Adrenal gland (tissue), 12 donors: ENCODE measurements around the gene VAMP4. TPM values are rescaled to one million over a fixed set of nuclear protein-coding genes. Genes with fewer than 3 reads are reported as not detected.

Source experiments
- DNase-seq, 7 donors: peaks; one replicate each; pipeline ENCODE4 v3.0.0-alpha.2; 2019 to 2020
- H3K27ac ChIP-seq, 5 donors: fragments of 200-600 bp; sonication (generic) in 4 of 5; 1 replicate in 3 of 5; 2 replicates in 2 of 5; pipeline versions ENCODE4 v1.5.1 to v1.8.0; 2016 to 2020; ENCODE audit warnings: mild to moderate bottlenecking in 1 of 5
- H3K27me3 ChIP-seq: fragments of 200-600 bp; 2 replicates; pipeline ENCODE4 v1.8.0; 2021
- H3K36me3 ChIP-seq, 2 donors: fragments of 200-600 bp; replicated peaks in 1 of 2; 1 replicate in 1 of 2; 2 replicates in 1 of 2; pipeline versions ENCODE4 v1.5.1 to v1.8.0; 2018 to 2022
- H3K4me1 ChIP-seq, 2 donors: fragments of 200-600 bp; replicated peaks in 1 of 2; 1 replicate in 1 of 2; 2 replicates in 1 of 2; pipeline versions ENCODE4 v1.5.1 to v1.8.0; 2018 to 2021
- H3K4me3 ChIP-seq, 4 donors: fragments of 200-600 bp; sonication (generic) in 3 of 4; one replicate each; pipeline ENCODE4 v1.5.1; 2016 to 2018
- H3K9me3 ChIP-seq, 3 donors: fragments of 200-600 bp; sonication (generic) in 1 of 3; replicated peaks in 1 of 3; 1 replicate in 2 of 3; 2 replicates in 1 of 3; pipeline versions ENCODE4 v1.5.1 to v1.8.0; 2016 to 2021
- CTCF ChIP-seq, 6 experiments: fragments of 450-650 bp in 4 of 6; fragments of 200-600 bp in 2 of 6; sonication (generic) in 1 of 6; IDR thresholded peaks; 1 replicate in 5 of 6; 2 replicates in 1 of 6; pipeline versions ENCODE4 v1.5.1 to v1.8.0; 2016 to 2021; ENCODE audit warnings: antibody characterized with exemption in 6 of 6, mild to moderate bottlenecking in 2 of 6, moderate library complexity in 1 of 6
- POLR2A ChIP-seq, 2 donors: fragments of 450-650 bp; IDR thresholded peaks; one replicate each; pipeline ENCODE4 v1.6.1; 2017; ENCODE audit warnings: antibody characterized with exemption in 2 of 2, mild to moderate bottlenecking in 2 of 2, moderate library complexity in 1 of 2
- WGBS, 4 donors: extraction: QIAGEN DNeasy Blood & Tissue Kit in 2 of 4; methylation state at CpG; one replicate each; pipeline versions ENCODE4 v1.1.5 to v1.1.7; 2013 to 2017; 5-methylcytosine and 5-hydroxymethylcytosine counted together
- intact Hi-C, 2 donors: fragments of 100-400 bp; cut with DNase I; formaldehyde crosslinking; loops; one replicate each; pipeline versions ENCODE4 v1.14.1 to v1.15.0; 2022 to 2023
- polyA plus RNA-seq, 3 donors: library from polyadenylated mRNA; stranded (reverse); fragments of 200-250 nt in 2 of 3; fragments of 350-450 nt in 1 of 3; fragmentation: Illumina TruSeq in 1 of 3; extraction: RNeasy Lipid Tissue Mini Kit (QIAGEN cat#74804) in 1 of 3; gene quantifications; one replicate each; pipeline ENCODE4 v1.2.3, GENCODE V29; 2013 to 2014
- total RNA-seq, 9 donors: library from RNA; depleted of rRNA in 4 of 9; stranded (reverse); fragments of >200 nt in 4 of 9; fragments of 120-200 nt in 1 of 9; fragmentation: NEBNext Ultra II Directional in 1 of 9; extraction: Animal tissue kit (Norgen Biotek cat#: 25700) in 1 of 9; gene quantifications; one replicate each; pipeline versions ENCODE4 v1.1.0 to v1.2.4, GENCODE V29; 2013 to 2023
- donor health status: healthy with polysubstance abuse.
- donor health status: Bipolar disorder and iron deficiency.
- donor health status: DM: yes; HTN: yes; CAD: no.
- donor health status: DM: no; HTN: no; CAD: no.
- donor health status: DM: no; HTN: no; CAD: no.
- donor health status: DM: yes; HTN: yes; CAD: no.

Gene VAMP4
- total and polyA plus RNA-seq, 12 donors: 6.1 to 23.7 (median 14.8) TPM

- intact Hi-C loops: no loop called here
- no peaks in the 10 kb centered on the region for H3K27me3 ChIP-seq
- no peak for DNase-seq
- H3K4me1 ChIP-seq: no peaks in the 10 kb centered on the region
- no peak overlapping the region for H3K27ac ChIP-seq
- H3K36me3 ChIP-seq: no peaks in the 10 kb centered on the region
- H3K9me3 ChIP-seq: no peaks in the 10 kb centered on the region
- no peak overlapping the region for H3K4me3 ChIP-seq
- no peak for TF ChIP-seq CTCF (IDR thresholded peaks at IDR 0.05)
- no peak for TF ChIP-seq POLR2A (IDR thresholded peaks at IDR 0.05)
Measured at GRCh38 chr1:171758011-171758410, 16.1 kb upstream of the VAMP4 start.

- WGBS, 4 donors: 77 to 85% (median 81%) methylated on average over 4 of the region's 4 CpGs
- H3K27ac ChIP-seq: no peak overlapping the region
- TF ChIP-seq CTCF (IDR thresholded peaks at IDR 0.05): no peak
- no peak for TF ChIP-seq POLR2A (IDR thresholded peaks at IDR 0.05)
Measured at GRCh38 chr1:171756856-171757255, 15.0 kb upstream of the VAMP4 start.

GRCh38 chr1:171754971-171755370 lies 13.1 kb upstream of the VAMP4 start:
- TF ChIP-seq POLR2A (IDR thresholded peaks at IDR 0.05): no peak
- no peak for TF ChIP-seq CTCF (IDR thresholded peaks at IDR 0.05)
- Histone ChIP-seq H3K27ac (no peak overlapping the region), H3K36me3 (no peaks in the 10 kb centered on the region), H3K4me3 (no peak overlapping the region), H3K27me3 (no peaks in the 10 kb centered on the region), H3K4me1 (no peaks in the 10 kb centered on the region), H3K9me3 (no peaks in the 10 kb centered on the region)
- WGBS, 4 donors: 92 to 100% (median 98%) methylated on average over 1 of the region's 1 CpG
- intact Hi-C loops: no loop called here
- no peak for DNase-seq

More at GRCh38 chr1:171756856-171757255, 15.0 kb upstream of the VAMP4 start:
- intact Hi-C loops: no loop called here
- Histone ChIP-seq H3K36me3 (no peaks in the 10 kb centered on the region), H3K27me3 (no peaks in the 10 kb centered on the region), H3K4me1 (no peaks in the 10 kb centered on the region), H3K4me3 (no peak overlapping the region), H3K9me3 (no peaks in the 10 kb centered on the region)
- no peak for DNase-seq

- H3K9me3 ChIP-seq: no peaks in the 10 kb centered on the region
- H3K36me3 ChIP-seq: no peaks in the 10 kb centered on the region
- no peaks in the 10 kb centered on the region for H3K4me1 ChIP-seq
- WGBS, 4 donors: 67 to 87% (median 74%) methylated on average over 4 of the region's 4 CpGs
- intact Hi-C loops: no loop called here
- no peak for DNase-seq
- no peak overlapping the region for H3K27ac ChIP-seq
- no peak for TF ChIP-seq CTCF (IDR thresholded peaks at IDR 0.05)
- TF ChIP-seq POLR2A (IDR thresholded peaks at IDR 0.05): no peak
- H3K27me3 ChIP-seq: no peaks in the 10 kb centered on the region
- no peak overlapping the region for H3K4me3 ChIP-seq
Measured at GRCh38 chr1:171754353-171754705, 12.5 kb upstream of the VAMP4 start.
